HTR-8/SVneo (cell line): Measurements from ENCODE around the gene YPEL4.
"Not testable (repeated sequence)": the region's sequence is repeated elsewhere in the genome, so short reads cannot be mapped to it uniquely, and the experiment has no call there.

Experiments used
- DNase-seq: peaks from one replicate; pipeline ENCODE4 v3.0.0; 2011; ENCODE audit warnings: low spot score, mixed read lengths; ENCODE audit not compliant: insufficient read length
- FAIRE-seq: peaks from 2 replicates; lab custom pipeline; 2011; peaks lifted over from hg19 to GRCh38; lab: Jason Lieb, UNC

Gene YPEL4

GRCh38 chr11:57649826-57650738 is at the start of gene YPEL4:
YPEL4 (minus strand) TSS chr11:57649912; CDS start chr11:57647107, 2,805 bp downstream.
- DNase-seq (peak; percentile 84), FAIRE-seq (peak; percentile 54)

GRCh38 chr11:57698843-57699365 is 49.2 kb upstream of the YPEL4 start:
- FAIRE-seq = no peak

GRCh38 chr11:57690474-57690873 is 40.8 kb upstream of the YPEL4 start:
- not testable (repeated sequence) for FAIRE-seq

More at GRCh38 chr11:57698843-57699365, 49.2 kb upstream of the YPEL4 start:
- no peak for DNase-seq

GRCh38 chr11:57681168-57681567 is 31.5 kb upstream of the YPEL4 start:
- FAIRE-seq = no peak
- DNase-seq = no peak

More at GRCh38 chr11:57690474-57690873, 40.8 kb upstream of the YPEL4 start:
- not testable (repeated sequence) for DNase-seq

- FAIRE-seq (no peak), DNase-seq (no peak)
Observed at GRCh38 chr11:57680552-57680874, 30.8 kb upstream of the YPEL4 start.

GRCh38 chr11:57679396-57679795 is 29.7 kb upstream of the YPEL4 start:
- DNase-seq (no peak), FAIRE-seq (no peak)

GRCh38 chr11:57675176-57675941 is 25.6 kb upstream of the YPEL4 start:
- FAIRE-seq (no peak), DNase-seq (no peak)

GRCh38 chr11:57674251-57674650 is 24.5 kb upstream of the YPEL4 start:
- FAIRE-seq (no peak), DNase-seq (no peak)

- FAIRE-seq = no peak
- no peak for DNase-seq
Observed at GRCh38 chr11:57668434-57668782, 18.7 kb upstream of the YPEL4 start.

- peak; percentile 98 for DNase-seq
- FAIRE-seq = peak; percentile 97
Observed at GRCh38 chr11:57667736-57668433, 18.2 kb upstream of the YPEL4 start, which contains the start of gene ZDHHC5. ZDHHC5 (plus strand) TSS chr11:57668114; CDS start chr11:57673091, 4,977 bp downstream.

GRCh38 chr11:57667117-57667735 is 17.5 kb upstream of the YPEL4 start:
- peak; percentile 49 for FAIRE-seq
- peak; percentile 96 for DNase-seq

- no peak for DNase-seq
- FAIRE-seq = no peak
Observed at GRCh38 chr11:57663975-57664374, 14.3 kb upstream of the YPEL4 start.

GRCh38 chr11:57662893-57663292 is 13.2 kb upstream of the YPEL4 start:
- FAIRE-seq = no peak
- DNase-seq = no peak

- FAIRE-seq (no peak), DNase-seq (no peak)
Observed at GRCh38 chr11:57659669-57660068, 10.0 kb upstream of the YPEL4 start.

- DNase-seq (no peak), FAIRE-seq (no peak)
Observed at GRCh38 chr11:57658023-57658361, 8.3 kb upstream of the YPEL4 start.

GRCh38 chr11:57657194-57658022 is 7.7 kb upstream of the YPEL4 start, which contains the start of gene CLP1:
CLP1 (plus strand) TSS chr11:57657762; CDS start chr11:57659477, 1,715 bp downstream.
- peak; percentile 97 for FAIRE-seq
- DNase-seq = peak; percentile 94

GRCh38 chr11:57656885-57657193 is 7.1 kb upstream of the YPEL4 start:
- no peak for FAIRE-seq

GRCh38 chr11:57653163-57653562 is 3.5 kb upstream of the YPEL4 start:
- FAIRE-seq (no peak), DNase-seq (no peak)

More at GRCh38 chr11:57656885-57657193, 7.1 kb upstream of the YPEL4 start:
- no peak for DNase-seq

- no peak for FAIRE-seq
- no peak for DNase-seq
Observed at GRCh38 chr11:57652662-57653061, 3.0 kb upstream of the YPEL4 start.
